ENCODE data around the gene PTGES.
A peak's percentile ranks its signal among the peaks of the same experiment; 100 is the strongest.

PTGES gene

DNA sequence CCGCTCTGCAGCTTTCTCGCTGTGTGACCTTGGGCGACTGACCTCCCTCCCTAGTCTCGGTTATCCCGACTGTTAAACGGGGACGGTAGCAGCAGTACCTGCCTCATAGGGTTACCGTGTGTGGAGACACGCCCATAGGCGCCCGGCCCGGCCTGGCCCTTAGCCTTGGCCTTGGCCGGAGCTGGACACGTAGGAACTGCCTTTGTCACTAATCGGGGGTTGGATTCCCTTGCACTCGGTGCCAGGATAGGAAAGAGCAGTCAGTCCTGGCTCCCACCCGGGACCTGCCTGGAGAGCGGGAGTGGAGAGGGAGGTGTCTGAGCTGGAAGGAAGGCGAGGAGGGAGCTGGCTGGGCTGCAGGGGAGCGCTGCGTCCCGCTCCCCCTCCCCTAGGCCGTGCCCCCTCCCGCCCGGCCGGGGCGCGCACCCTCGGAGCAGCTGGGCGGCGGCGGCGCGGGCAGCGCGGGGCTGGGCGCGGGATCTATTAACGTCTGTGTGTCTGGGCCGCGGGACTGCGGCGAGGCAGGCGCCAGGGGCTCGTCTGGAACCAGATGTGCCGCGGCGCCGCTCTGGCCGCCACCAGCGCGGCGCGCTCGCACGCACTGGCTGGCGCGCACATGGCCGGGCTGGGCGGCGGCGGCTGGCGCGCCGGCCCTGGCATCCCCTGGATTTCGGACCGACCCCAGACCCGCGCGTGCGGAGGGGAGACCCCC lies 55.7 kb downstream of the PTGES start:
- peak overlapping the region; percentile 45 to 69 for H3K4me3 ChIP-seq (ENCODE audit: insufficient read depth in 1 of 2, low read depth in 1 of 2, low read length in 2 of 2)
- H3K9me3 ChIP-seq (ENCODE audit: control insufficient read depth, low read length), result no peaks in the 10 kb centered on the region
- H2BK5ac ChIP-seq (ENCODE audit: low read depth, low read length, poor library complexity, severe bottlenecking), result no peak overlapping the region
- H2AFZ ChIP-seq (ENCODE audit: low read depth, low read length), result peak overlapping the region; percentile 62
- peak overlapping the region; percentile 94 for H2BK120ac ChIP-seq (ENCODE audit: low read depth, low read length)
- H3K4me2 ChIP-seq (ENCODE audit: low read length, poor library complexity, severe bottlenecking), result peak overlapping the region; percentile 79
- H2BK12ac ChIP-seq (ENCODE audit: low read length in 2 of 2), result peak overlapping the region; percentile 88 to 92
- peaks cover 0 to 65% of the 10 kb centered on the region in 2 experiments for H3K27me3 ChIP-seq (ENCODE audit: control insufficient read depth in 1 of 2, insufficient read depth in 1 of 2, low read length in 2 of 2)
- peak overlapping the region in 1 of 2 experiments; percentile 90 for H3K14ac ChIP-seq (ENCODE audit: low read length in 2 of 2)
- H3K23ac ChIP-seq (ENCODE audit: low read length in 2 of 2), result no peak overlapping the region
- peaks cover 0 to 12% of the 10 kb centered on the region in 2 experiments for H3K36me3 ChIP-seq (ENCODE audit: control insufficient read depth in 1 of 2, insufficient read depth in 2 of 2, low read depth in 1 of 2, low read length in 2 of 2)
- peaks cover 13% of the 10 kb centered on the region for H3K4me1 ChIP-seq (ENCODE audit: control insufficient read depth, insufficient read depth, low read depth, low read length)
- peak overlapping the region; percentile 97 for H3K9ac ChIP-seq (ENCODE audit: low read length)
- peak overlapping the region; percentile 93 for H4K91ac ChIP-seq (ENCODE audit: low read length)
- no peaks in the 10 kb centered on the region for H3K79me1 ChIP-seq (replicated peaks; ENCODE audit: low read length, poor library complexity, severe bottlenecking)
- H4K8ac ChIP-seq (ENCODE audit: low read length), result peak overlapping the region; percentile 98
- no peak overlapping the region for H2AK5ac ChIP-seq (ENCODE audit: low read length, severe bottlenecking)
- H3K18ac ChIP-seq (ENCODE audit: low read depth in 1 of 2, low read length in 2 of 2), result peak overlapping the region; percentile 73 to 91
- no peak overlapping the region for H3K27ac ChIP-seq (ENCODE audit: low read length, poor library complexity, severe bottlenecking)
- DNase-seq, result peak; percentile 84
- 9% methylated on average over 53 of the region's 71 CpGs for WGBS
- peak overlapping the region; percentile 92 for H2BK15ac ChIP-seq (ENCODE audit: low read depth, poor library complexity, severe bottlenecking)
- H3K4ac ChIP-seq (ENCODE audit: low read depth in 1 of 2, low read length in 2 of 2), result peak overlapping the region; percentile 70 to 89

DNA sequence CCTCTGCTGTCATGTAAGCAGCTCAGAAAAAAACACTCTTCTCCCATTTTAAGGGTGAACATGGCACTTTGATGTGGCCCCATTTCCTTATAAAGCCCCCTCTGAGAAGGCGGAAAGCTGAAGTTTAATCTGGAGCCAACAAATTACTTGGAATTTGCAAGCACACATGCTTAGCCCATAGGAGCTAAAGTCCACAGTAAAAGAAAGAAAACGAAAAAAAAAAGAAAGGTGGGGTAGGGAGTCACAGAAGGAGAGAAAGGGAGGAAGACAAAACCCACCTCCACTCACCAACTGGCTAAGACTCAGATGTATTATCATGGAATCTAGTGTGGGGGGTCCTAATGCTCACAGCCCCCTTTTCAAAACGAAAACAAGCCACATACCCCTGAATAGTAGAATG lies 57.0 kb downstream of the PTGES start:
- Histone ChIP-seq H3K27me3 (ENCODE audit: control insufficient read depth in 1 of 2, insufficient read depth in 1 of 2, low read length in 2 of 2) (peaks cover 0 to 59% of the 10 kb centered on the region in 2 experiments), H3K18ac (ENCODE audit: low read depth in 1 of 2, low read length in 2 of 2) (no peak overlapping the region), H2BK120ac (ENCODE audit: low read depth, low read length) (no peak overlapping the region), H2AK5ac (ENCODE audit: low read length, severe bottlenecking) (no peak overlapping the region), H2BK15ac (ENCODE audit: low read depth, poor library complexity, severe bottlenecking) (no peak overlapping the region), H4K91ac (ENCODE audit: low read length) (no peak overlapping the region), H2BK5ac (ENCODE audit: low read depth, low read length, poor library complexity, severe bottlenecking) (no peak overlapping the region), H3K36me3 (ENCODE audit: control insufficient read depth in 1 of 2, insufficient read depth in 2 of 2, low read depth in 1 of 2, low read length in 2 of 2) (peaks cover 0 to 4% of the 10 kb centered on the region in 2 experiments), H2BK12ac (ENCODE audit: low read length in 2 of 2) (no peak overlapping the region), H4K8ac (ENCODE audit: low read length) (no peak overlapping the region), H3K4me2 (ENCODE audit: low read length, poor library complexity, severe bottlenecking) (no peak overlapping the region), H3K4me1 (ENCODE audit: control insufficient read depth, insufficient read depth, low read depth, low read length) (peaks cover 13% of the 10 kb centered on the region), H2AFZ (ENCODE audit: low read depth, low read length) (no peak overlapping the region), H3K79me1 (replicated peaks; ENCODE audit: low read length, poor library complexity, severe bottlenecking) (no peaks in the 10 kb centered on the region), H3K23ac (ENCODE audit: low read length in 2 of 2) (no peak overlapping the region), H3K9me3 (ENCODE audit: control insufficient read depth, low read length) (no peaks in the 10 kb centered on the region), H3K4ac (ENCODE audit: low read depth in 1 of 2, low read length in 2 of 2) (no peak overlapping the region), H3K9ac (ENCODE audit: low read length) (peak overlapping the region; percentile 8), H3K27ac (ENCODE audit: low read length, poor library complexity, severe bottlenecking) (no peak overlapping the region), H3K14ac (ENCODE audit: low read length in 2 of 2) (no peak overlapping the region), H3K4me3 (ENCODE audit: insufficient read depth in 1 of 2, low read depth in 1 of 2, low read length in 2 of 2) (no peak overlapping the region)
- 83% methylated on average over 3 of the region's 3 CpGs for WGBS
- no peak for DNase-seq

DNA sequence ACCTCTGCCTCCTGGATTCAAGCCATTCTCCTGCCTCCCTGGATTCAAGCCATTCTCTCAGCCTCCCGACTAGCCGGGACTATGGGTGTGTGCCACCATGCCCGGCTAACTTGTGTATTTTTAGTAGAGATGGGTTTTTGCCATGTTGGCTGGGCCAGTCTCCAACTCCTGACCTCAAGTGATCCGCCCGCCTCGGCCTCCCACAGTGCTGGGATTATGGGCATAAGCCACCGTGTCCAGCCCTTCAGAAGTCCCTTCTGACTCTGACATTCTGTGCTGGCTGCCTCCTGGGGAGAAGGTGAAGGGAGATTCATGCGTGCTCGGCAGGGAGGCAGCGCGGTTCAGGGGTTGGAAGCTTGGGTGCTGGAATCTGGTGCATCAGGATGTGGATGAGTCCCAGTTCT lies 58.6 kb downstream of the PTGES start:
- H3K23ac ChIP-seq (ENCODE audit: low read length in 2 of 2), result no peak overlapping the region

DNA sequence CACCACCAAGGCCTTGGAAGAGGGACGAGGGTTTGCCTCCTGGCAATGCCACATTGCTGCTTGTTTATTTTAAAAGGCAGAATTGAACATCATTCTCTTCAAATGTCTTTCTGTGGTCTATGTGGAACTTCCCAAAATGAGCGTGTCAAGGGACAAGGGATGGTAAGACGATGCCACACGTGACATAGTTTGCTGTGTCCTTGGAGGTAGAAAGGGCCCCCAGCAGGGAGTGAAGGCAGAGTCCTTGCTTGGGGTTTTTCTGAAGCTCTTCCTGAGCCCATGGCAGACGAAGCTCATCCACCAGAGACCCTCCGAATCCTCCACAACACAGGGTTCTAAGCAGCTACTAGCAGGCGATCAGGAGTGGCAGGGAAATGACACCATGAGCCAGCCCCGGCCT lies 59.1 kb downstream of the PTGES start:
- Histone ChIP-seq H3K79me1 (replicated peaks; ENCODE audit: low read length, poor library complexity, severe bottlenecking) (no peaks in the 10 kb centered on the region), H2AK5ac (ENCODE audit: low read length, severe bottlenecking) (no peak overlapping the region), H4K91ac (ENCODE audit: low read length) (no peak overlapping the region), H4K8ac (ENCODE audit: low read length) (no peak overlapping the region), H3K4me3 (ENCODE audit: insufficient read depth in 1 of 2, low read depth in 1 of 2, low read length in 2 of 2) (no peak overlapping the region), H2AFZ (ENCODE audit: low read depth, low read length) (no peak overlapping the region), H2BK120ac (ENCODE audit: low read depth, low read length) (no peak overlapping the region), H3K36me3 (ENCODE audit: control insufficient read depth in 1 of 2, insufficient read depth in 2 of 2, low read depth in 1 of 2, low read length in 2 of 2) (peaks cover 0 to 3% of the 10 kb centered on the region in 2 experiments), H2BK5ac (ENCODE audit: low read depth, low read length, poor library complexity, severe bottlenecking) (no peak overlapping the region), H3K27ac (ENCODE audit: low read length, poor library complexity, severe bottlenecking) (no peak overlapping the region), H3K9me3 (ENCODE audit: control insufficient read depth, low read length) (no peaks in the 10 kb centered on the region), H2BK12ac (ENCODE audit: low read length in 2 of 2) (no peak overlapping the region), H3K14ac (ENCODE audit: low read length in 2 of 2) (no peak overlapping the region), H3K27me3 (ENCODE audit: control insufficient read depth in 1 of 2, insufficient read depth in 1 of 2, low read length in 2 of 2) (peaks cover 0 to 49% of the 10 kb centered on the region in 2 experiments), H3K23ac (ENCODE audit: low read length in 2 of 2) (no peak overlapping the region), H3K9ac (ENCODE audit: low read length) (peak overlapping the region; percentile 48), H3K4me1 (ENCODE audit: control insufficient read depth, insufficient read depth, low read depth, low read length) (peaks cover 13% of the 10 kb centered on the region), H3K18ac (ENCODE audit: low read depth in 1 of 2, low read length in 2 of 2) (no peak overlapping the region), H3K4ac (ENCODE audit: low read depth in 1 of 2, low read length in 2 of 2) (no peak overlapping the region), H2BK15ac (ENCODE audit: low read depth, poor library complexity, severe bottlenecking) (no peak overlapping the region), H3K4me2 (ENCODE audit: low read length, poor library complexity, severe bottlenecking) (no peak overlapping the region)
- DNase-seq, result no peak
- WGBS, result 89% methylated on average over 8 of the region's 8 CpGs

More for the DNA sequence above, 58.6 kb downstream of the PTGES start:
- no peak overlapping the region for H3K4ac ChIP-seq (ENCODE audit: low read depth in 1 of 2, low read length in 2 of 2)
- no peak overlapping the region for H2AK5ac ChIP-seq (ENCODE audit: low read length, severe bottlenecking)
- H4K91ac ChIP-seq (ENCODE audit: low read length), result no peak overlapping the region
- H3K79me1 ChIP-seq (replicated peaks; ENCODE audit: low read length, poor library complexity, severe bottlenecking), result no peaks in the 10 kb centered on the region
- no peak overlapping the region for H3K4me3 ChIP-seq (ENCODE audit: insufficient read depth in 1 of 2, low read depth in 1 of 2, low read length in 2 of 2)
- H3K27me3 ChIP-seq (ENCODE audit: control insufficient read depth in 1 of 2, insufficient read depth in 1 of 2, low read length in 2 of 2), result peaks cover 0 to 48% of the 10 kb centered on the region in 2 experiments
- no peak overlapping the region for H2BK12ac ChIP-seq (ENCODE audit: low read length in 2 of 2)
- no peak overlapping the region for H2BK120ac ChIP-seq (ENCODE audit: low read depth, low read length)
- no peak overlapping the region for H3K4me2 ChIP-seq (ENCODE audit: low read length, poor library complexity, severe bottlenecking)
- H3K4me1 ChIP-seq (ENCODE audit: control insufficient read depth, insufficient read depth, low read depth, low read length), result peaks cover 13% of the 10 kb centered on the region
- 93% methylated on average over 11 of the region's 11 CpGs for WGBS
- no peak overlapping the region for H3K27ac ChIP-seq (ENCODE audit: low read length, poor library complexity, severe bottlenecking)
- no peaks in the 10 kb centered on the region for H3K9me3 ChIP-seq (ENCODE audit: control insufficient read depth, low read length)
- DNase-seq, result no peak
- H3K14ac ChIP-seq (ENCODE audit: low read length in 2 of 2), result no peak overlapping the region
- H4K8ac ChIP-seq (ENCODE audit: low read length), result no peak overlapping the region
- H3K9ac ChIP-seq (ENCODE audit: low read length), result peak overlapping the region; percentile 48
- no peak overlapping the region for H2BK5ac ChIP-seq (ENCODE audit: low read depth, low read length, poor library complexity, severe bottlenecking)
- no peak overlapping the region for H3K18ac ChIP-seq (ENCODE audit: low read depth in 1 of 2, low read length in 2 of 2)
- no peak overlapping the region for H2AFZ ChIP-seq (ENCODE audit: low read depth, low read length)
- H2BK15ac ChIP-seq (ENCODE audit: low read depth, poor library complexity, severe bottlenecking), result no peak overlapping the region
- H3K36me3 ChIP-seq (ENCODE audit: control insufficient read depth in 1 of 2, insufficient read depth in 2 of 2, low read depth in 1 of 2, low read length in 2 of 2), result peaks cover 0 to 3% of the 10 kb centered on the region in 2 experiments

Measured in mesenchymal stem cell (in vitro differentiated cells and primary cell).